IMR-90 (cell line): Measurements from ENCODE around the gene ERBB4. TPM values are rescaled to one million over a fixed set of nuclear protein-coding genes. Genes with fewer than 3 reads are reported as not detected.

Experiments
- ATAC-seq: fragments of 200-7000 bp; cut with Tn5 transposase; 2 replicates; pipeline ENCODE4 v1.9.1; 2020; ENCODE audit warnings: low read depth, mild to moderate bottlenecking, moderate library complexity
- BruUV-seq: library from RNA; stranded (reverse); fragments of 400-500 nt; replicated peaks from 2 replicates; lab custom pipeline; 2021; lab: Mats Ljungman, UMichigan
- CTCF ChIA-PET: fragments of 300-600 bp; formaldehyde crosslinking; extraction: SDS; loops from one replicate; lab custom pipeline; 2021; ENCODE audit warnings: antibody characterized with exemption; lab: Yijun Ruan, JAX
- POLR2A ChIA-PET: fragments of 300-600 bp; sonication (Branson Sonifier 250); formaldehyde crosslinking; loops from one replicate; lab custom pipeline; 2022; ENCODE audit warnings: antibody characterized with exemption; ENCODE audit not compliant: unreplicated experiment; lab: Charles Lee
- DNase-seq: peaks from one replicate; pipeline ENCODE4 v3.0.0; 2013
- H2AFZ ChIP-seq: replicated peaks from 2 replicates; pipeline ENCODE3; 2013; ENCODE audit warnings: low read length, mild to moderate bottlenecking; ENCODE audit not compliant: poor library complexity
- H2AK5ac ChIP-seq: 2 replicates; pipeline ENCODE4 v1.6.1; 2013; ENCODE audit warnings: low read depth, low read length, inconsistent platforms
- H2AK9ac ChIP-seq: replicated peaks from 2 replicates; pipeline ENCODE3; 2013; ENCODE audit warnings: mild to moderate bottlenecking, low read depth, low read length, moderate library complexity; ENCODE audit not compliant: poor library complexity
- H2BK120ac ChIP-seq: 2 replicates; pipeline ENCODE4 v1.6.1; 2013; ENCODE audit warnings: low read depth, low read length, inconsistent platforms
- H2BK15ac ChIP-seq: 3 replicates; pipeline ENCODE4 v1.6.1; 2013; ENCODE audit warnings: low read depth, low read length, inconsistent platforms
- H2BK20ac ChIP-seq: 2 replicates; pipeline ENCODE4 v1.6.1; 2013; ENCODE audit warnings: low read depth, mild to moderate bottlenecking, inconsistent platforms, low read length, moderate library complexity
- H2BK5ac ChIP-seq: 2 replicates; pipeline ENCODE4 v1.6.1; 2013; ENCODE audit warnings: mild to moderate bottlenecking, low read depth, low read length, inconsistent platforms; ENCODE audit not compliant: poor library complexity, severe bottlenecking
- H3K14ac ChIP-seq: replicated peaks from 2 replicates; pipeline ENCODE4 v1.6.1; 2013; ENCODE audit warnings: low read depth, low read length, inconsistent platforms
- H3K18ac ChIP-seq: 2 replicates; pipeline ENCODE4 v1.6.1; 2013; ENCODE audit warnings: low read depth, low read length, control low read depth
- H3K23ac ChIP-seq: 2 replicates; pipeline ENCODE4 v1.6.1; 2013; ENCODE audit warnings: low read depth, low read length, inconsistent platforms
- H3K27ac ChIP-seq: 2 replicates; pipeline ENCODE4 v1.5.1; 2013; ENCODE audit warnings: mild to moderate bottlenecking, control low read depth, low read length; ENCODE audit not compliant: insufficient read depth
- H3K27me3 ChIP-seq: 2 replicates; pipeline ENCODE4 v1.6.1; 2013; ENCODE audit warnings: low read length; ENCODE audit not compliant: control insufficient read depth, insufficient read depth
- H3K36me3 ChIP-seq: 2 replicates; pipeline ENCODE4 v1.6.1; 2013; ENCODE audit warnings: low read length, mixed read lengths; ENCODE audit not compliant: control insufficient read depth, insufficient read depth
- H3K4ac ChIP-seq: 2 replicates; pipeline ENCODE4 v1.6.1; 2013; ENCODE audit warnings: low read depth, low read length, inconsistent platforms
- H3K4me1 ChIP-seq: 2 replicates; pipeline ENCODE4 v1.6.1; 2013; ENCODE audit warnings: low read length, mixed read lengths; ENCODE audit not compliant: control insufficient read depth, insufficient read depth
- H3K4me2 ChIP-seq: 2 replicates; pipeline ENCODE4 v1.6.1; 2013; ENCODE audit warnings: low read depth, mild to moderate bottlenecking, control low read depth, low read length, moderate library complexity
- H3K4me3 ChIP-seq: 2 replicates; pipeline ENCODE4 v1.5.1; 2013; ENCODE audit warnings: low read depth, mild to moderate bottlenecking, control low read depth, low read length, moderate library complexity; ENCODE audit not compliant: insufficient read depth
- H3K56ac ChIP-seq: 2 replicates; pipeline ENCODE4 v1.6.1; 2013; ENCODE audit warnings: low read length, inconsistent platforms; ENCODE audit not compliant: insufficient read depth; ENCODE audit errors: extremely low read depth
- H3K79me1 ChIP-seq, 2 experiments: 2 replicates each; pipeline ENCODE4 v1.6.1; 2013; ENCODE audit warnings: low read length in 2 of 2, inconsistent platforms in 1 of 2, low read depth in 1 of 2
- H3K9ac ChIP-seq: 2 replicates; pipeline ENCODE4 v1.6.1; 2013; ENCODE audit warnings: low read depth, low read length, control low read depth
- H3K9me1 ChIP-seq: 2 replicates; pipeline ENCODE4 v1.6.1; 2013; ENCODE audit warnings: low read length, inconsistent platforms; ENCODE audit not compliant: insufficient read depth
- H3K9me3 ChIP-seq: 2 replicates; pipeline ENCODE4 v1.6.1; 2013; ENCODE audit warnings: low read length; ENCODE audit not compliant: control insufficient read depth, insufficient read depth
- H4K20me1 ChIP-seq: 2 replicates; pipeline ENCODE4 v1.6.1; 2013; ENCODE audit warnings: low read length, inconsistent platforms; ENCODE audit not compliant: insufficient read depth
- H4K5ac ChIP-seq: 2 replicates; pipeline ENCODE4 v1.6.1; 2013; ENCODE audit warnings: mild to moderate bottlenecking, low read depth, low read length, control low read depth
- H4K8ac ChIP-seq, 2 experiments: 2 replicates each; pipeline ENCODE4 v1.6.1; 2013; ENCODE audit warnings: low read depth in 2 of 2, low read length in 2 of 2, control low read depth in 1 of 2, inconsistent platforms in 1 of 2
- H4K91ac ChIP-seq: 2 replicates; pipeline ENCODE4 v1.6.1; 2013; ENCODE audit warnings: low read depth, low read length, inconsistent platforms; ENCODE audit not compliant: insufficient read depth
- CEBPB ChIP-seq: IDR thresholded peaks from 2 replicates; pipeline ENCODE4 v1.6.1; 2012; ENCODE audit warnings: low read depth, low read length, improper control_type of control experiment
- WGBS, 2 experiments: methylation state at CpG; one replicate each; pipeline versions ENCODE4 v1.1.5 to v1.1.7; 2013; ENCODE audit warnings: missing lambda C conversion rate in 2 of 2; ENCODE audit not compliant: insufficient read length in 1 of 2; ENCODE audit errors: extremely low coverage in 2 of 2; 5-methylcytosine and 5-hydroxymethylcytosine counted together
- dilution Hi-C: fragments of 300-500 bp; cut with HindIII; formaldehyde crosslinking; loops from one replicate; pipeline ENCODE4 v1.14.3; 2018; ENCODE audit warnings: low sequenced_read_pairs; ENCODE audit not compliant: unreplicated experiment
- in situ Hi-C: fragments of 300-500 bp; cut with MboI; formaldehyde crosslinking; loops from 3 replicates; pipeline ENCODE4 v1.14.3; 2019; ENCODE audit warnings: low sequenced_read_pairs, inconsistent platforms, mixed read lengths
- intact Hi-C: fragments of 100-400 bp; cut with micrococcal nuclease; formaldehyde crosslinking; loops from 2 replicates; pipeline ENCODE4 v1.10.0; 2022
- polyA plus RNA-seq, 3 experiments: library from polyadenylated mRNA; depleted of rRNA; stranded (reverse); fragments of >200 nt; gene quantifications; 2 replicates each; pipeline ENCODE4 v1.2.3, GENCODE V29; 2012; ENCODE audit warnings: low replicate concordance in 1 of 3
- total RNA-seq: library from RNA; depleted of rRNA; stranded (reverse); fragments of >200 nt; gene quantifications from 2 replicates; pipeline ENCODE4 v1.2.3, GENCODE V29; 2012

The ERBB4 gene
- total and polyA plus RNA-seq, 2 of the 4 experiments (the other 2 are of a cell fraction) = not detected

DNA sequence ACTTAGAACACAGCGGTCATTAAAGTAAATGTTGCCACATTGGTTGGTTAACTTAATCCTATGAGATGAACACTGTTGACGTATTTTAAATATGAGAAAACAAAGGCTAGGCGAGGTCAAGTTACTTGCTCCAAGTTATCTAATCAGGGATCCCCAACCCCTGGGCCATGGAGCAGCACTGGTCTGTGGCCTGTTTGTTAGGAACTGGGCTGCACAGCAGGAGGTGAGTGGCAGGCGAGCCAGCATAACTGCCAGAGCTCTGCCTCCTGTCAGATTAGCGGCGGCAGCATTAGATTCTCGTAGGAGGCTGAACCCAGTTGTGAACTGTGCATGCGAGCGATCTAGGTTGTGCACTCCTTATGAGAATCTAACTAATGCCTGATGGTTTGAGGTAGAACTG is 1103.3 kb downstream of the ERBB4 start:
- no peaks in the 10 kb centered on the region for H3K4me1 ChIP-seq
- H2BK120ac ChIP-seq = no peak overlapping the region
- WGBS, 2 experiments = 0% methylated on average over 1 of the region's 9 CpGs; no CpG with 5 or more reads in 1 of the 2 experiments
- no peak overlapping the region for H3K4me2 ChIP-seq
- DNase-seq (no peak), ATAC-seq (no peak)
- BruUV-seq = no TSS peak
- TF ChIP-seq CEBPB = no peak
- no peak overlapping the region for H2AFZ ChIP-seq
- H2BK5ac ChIP-seq = no peak overlapping the region
- no peak overlapping the region for H3K14ac ChIP-seq
- no peaks in the 10 kb centered on the region for H3K36me3 ChIP-seq
- dilution Hi-C loops = no loop called here
- no peak overlapping the region for H3K27ac ChIP-seq
- intact Hi-C loops = no loop called here
- no peak overlapping the region for H3K4ac ChIP-seq
- no peak overlapping the region for H2BK20ac ChIP-seq
- H3K9ac ChIP-seq = no peak overlapping the region
- H4K20me1 ChIP-seq = no peaks in the 10 kb centered on the region
- ChIA-PET CTCF (no interaction called here), POLR2A (no interaction called here)
- H3K4me3 ChIP-seq = no peak overlapping the region
- H2BK15ac ChIP-seq = no peak overlapping the region
- H3K9me1 ChIP-seq = no peaks in the 10 kb centered on the region
- no peak overlapping the region for H2AK9ac ChIP-seq
- H2AK5ac ChIP-seq = no peak overlapping the region
- H3K27me3 ChIP-seq = no peaks in the 10 kb centered on the region
- peaks cover 5% of the 10 kb centered on the region for H3K9me3 ChIP-seq
- H3K23ac ChIP-seq = no peak overlapping the region
- in situ Hi-C loops = no loop called here
- no peak overlapping the region for H4K5ac ChIP-seq
- no peak overlapping the region for H3K18ac ChIP-seq
- H3K79me1 ChIP-seq = no peaks in the 10 kb centered on the region
- no peak overlapping the region for H4K8ac ChIP-seq
- H4K91ac ChIP-seq = no peak overlapping the region
- H3K56ac ChIP-seq = no peak overlapping the region
